B cell (primary cell): ENCODE measurements around the gene NTM.

Experiments
- EZH2 ChIP-seq: IDR thresholded peaks from 2 replicates; pipeline ENCODE4 v1.6.1; 2012; ENCODE audit warnings: borderline replicate concordance, low read depth, mild to moderate bottlenecking, moderate library complexity, low read length; ENCODE audit not compliant: insufficient read depth, poor library complexity, severe bottlenecking
- TF ChIP-seq, protein P1 (sequence below): fragments of 200-600 bp; IDR thresholded peaks from one replicate; pipeline ENCODE4 v1.8.0; 2022; ENCODE audit warnings: antibody characterized with exemption, mild to moderate bottlenecking

DNA sequence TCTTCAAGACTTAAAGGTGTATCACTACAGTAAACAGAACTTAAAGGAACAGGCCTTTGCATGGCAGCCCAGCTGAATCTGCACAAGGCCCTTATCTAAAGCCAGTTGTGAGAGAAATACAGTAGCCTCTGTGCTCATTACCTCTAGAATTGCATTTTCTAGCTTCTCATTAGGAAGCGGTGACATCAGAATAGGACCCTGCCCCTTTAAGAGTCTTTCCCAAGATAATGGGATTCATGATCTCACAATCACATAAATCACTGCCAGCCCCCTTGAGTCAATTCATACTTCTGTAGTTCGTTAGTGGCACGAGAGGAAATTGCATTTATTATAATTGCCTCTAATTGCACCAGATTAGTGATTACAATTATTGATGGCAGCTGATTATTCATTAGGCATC is 170.3 kb downstream of the NTM start:
- TF ChIP-seq, protein P1, sequence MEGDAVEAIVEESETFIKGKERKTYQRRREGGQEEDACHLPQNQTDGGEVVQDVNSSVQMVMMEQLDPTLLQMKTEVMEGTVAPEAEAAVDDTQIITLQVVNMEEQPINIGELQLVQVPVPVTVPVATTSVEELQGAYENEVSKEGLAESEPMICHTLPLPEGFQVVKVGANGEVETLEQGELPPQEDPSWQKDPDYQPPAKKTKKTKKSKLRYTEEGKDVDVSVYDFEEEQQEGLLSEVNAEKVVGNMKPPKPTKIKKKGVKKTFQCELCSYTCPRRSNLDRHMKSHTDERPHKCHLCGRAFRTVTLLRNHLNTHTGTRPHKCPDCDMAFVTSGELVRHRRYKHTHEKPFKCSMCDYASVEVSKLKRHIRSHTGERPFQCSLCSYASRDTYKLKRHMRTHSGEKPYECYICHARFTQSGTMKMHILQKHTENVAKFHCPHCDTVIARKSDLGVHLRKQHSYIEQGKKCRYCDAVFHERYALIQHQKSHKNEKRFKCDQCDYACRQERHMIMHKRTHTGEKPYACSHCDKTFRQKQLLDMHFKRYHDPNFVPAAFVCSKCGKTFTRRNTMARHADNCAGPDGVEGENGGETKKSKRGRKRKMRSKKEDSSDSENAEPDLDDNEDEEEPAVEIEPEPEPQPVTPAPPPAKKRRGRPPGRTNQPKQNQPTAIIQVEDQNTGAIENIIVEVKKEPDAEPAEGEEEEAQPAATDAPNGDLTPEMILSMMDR = no peak
- no peak for TF ChIP-seq EZH2
